ENCODE measurements around the gene IGSF8.

DNA sequence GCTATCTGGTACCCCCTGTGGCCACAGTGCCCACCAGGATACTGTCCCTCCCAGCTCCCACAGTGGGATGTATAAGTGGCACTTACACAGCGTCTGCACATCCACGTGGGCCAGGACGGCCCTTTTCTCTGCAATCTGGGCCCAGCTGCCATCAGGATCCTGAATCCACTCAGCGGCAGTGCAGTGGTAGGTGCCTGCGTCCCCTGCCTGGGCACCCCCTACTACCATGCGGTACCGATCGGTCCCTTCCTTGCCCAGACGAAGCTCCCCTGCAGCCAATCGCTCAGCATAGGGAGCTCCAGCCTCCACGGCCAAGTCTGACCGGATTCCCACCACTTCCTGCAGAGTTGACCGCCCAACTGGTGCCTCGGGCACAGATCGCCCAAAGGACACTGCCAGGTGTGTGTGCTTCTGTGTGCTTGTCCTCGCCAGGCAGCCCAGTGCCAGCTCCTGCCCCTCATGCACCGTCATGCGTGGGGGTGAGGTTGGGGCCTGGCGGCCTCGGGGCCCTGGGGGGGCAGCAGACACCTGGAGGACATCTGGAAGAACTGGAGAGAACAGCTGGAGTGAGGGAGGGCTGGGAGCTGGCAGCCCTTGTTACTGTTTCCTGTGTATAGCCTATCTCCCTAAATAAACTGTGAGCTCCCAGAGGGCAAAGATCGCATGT lies 4.7 kb downstream of the IGSF8 start:
- TF ChIP-seq TAF1 (IDR thresholded peaks at IDR 0.05; ENCODE audit: low read depth) (no peak), SMC3 (conservative IDR thresholded peaks at IDR 0.05; ENCODE audit: poor library complexity) (no peak), REST (IDR thresholded peaks at IDR 0.05; ENCODE audit: borderline replicate concordance) (no peak), RAD21 (conservative IDR thresholded peaks at IDR 0.05) (no peak), EP300 (conservative IDR thresholded peaks at IDR 0.05; ENCODE audit: poor library complexity, severe bottlenecking) (no peak), POLR2AphosphoS5 (IDR thresholded peaks at IDR 0.05) (no peak), MXI1 (conservative IDR thresholded peaks at IDR 0.05; ENCODE audit: poor library complexity, severe bottlenecking) (no peak)
- TF ChIP-seq, protein P1, sequence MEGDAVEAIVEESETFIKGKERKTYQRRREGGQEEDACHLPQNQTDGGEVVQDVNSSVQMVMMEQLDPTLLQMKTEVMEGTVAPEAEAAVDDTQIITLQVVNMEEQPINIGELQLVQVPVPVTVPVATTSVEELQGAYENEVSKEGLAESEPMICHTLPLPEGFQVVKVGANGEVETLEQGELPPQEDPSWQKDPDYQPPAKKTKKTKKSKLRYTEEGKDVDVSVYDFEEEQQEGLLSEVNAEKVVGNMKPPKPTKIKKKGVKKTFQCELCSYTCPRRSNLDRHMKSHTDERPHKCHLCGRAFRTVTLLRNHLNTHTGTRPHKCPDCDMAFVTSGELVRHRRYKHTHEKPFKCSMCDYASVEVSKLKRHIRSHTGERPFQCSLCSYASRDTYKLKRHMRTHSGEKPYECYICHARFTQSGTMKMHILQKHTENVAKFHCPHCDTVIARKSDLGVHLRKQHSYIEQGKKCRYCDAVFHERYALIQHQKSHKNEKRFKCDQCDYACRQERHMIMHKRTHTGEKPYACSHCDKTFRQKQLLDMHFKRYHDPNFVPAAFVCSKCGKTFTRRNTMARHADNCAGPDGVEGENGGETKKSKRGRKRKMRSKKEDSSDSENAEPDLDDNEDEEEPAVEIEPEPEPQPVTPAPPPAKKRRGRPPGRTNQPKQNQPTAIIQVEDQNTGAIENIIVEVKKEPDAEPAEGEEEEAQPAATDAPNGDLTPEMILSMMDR (IDR thresholded peaks at IDR 0.05; ENCODE audit: poor library complexity, severe bottlenecking), result no peak
